GM10847 (cell line): Measurements from ENCODE around the gene MIOX.
A peak's percentile ranks its signal among the peaks of the same experiment; 100 is the strongest.

ENCODE experiments used
- POLR2A ChIP-seq: IDR thresholded peaks from 2 replicates; pipeline ENCODE4 v1.6.1; 2011; ENCODE audit not compliant: insufficient read length; ENCODE audit errors: extremely low read depth

The MIOX gene

DNA sequence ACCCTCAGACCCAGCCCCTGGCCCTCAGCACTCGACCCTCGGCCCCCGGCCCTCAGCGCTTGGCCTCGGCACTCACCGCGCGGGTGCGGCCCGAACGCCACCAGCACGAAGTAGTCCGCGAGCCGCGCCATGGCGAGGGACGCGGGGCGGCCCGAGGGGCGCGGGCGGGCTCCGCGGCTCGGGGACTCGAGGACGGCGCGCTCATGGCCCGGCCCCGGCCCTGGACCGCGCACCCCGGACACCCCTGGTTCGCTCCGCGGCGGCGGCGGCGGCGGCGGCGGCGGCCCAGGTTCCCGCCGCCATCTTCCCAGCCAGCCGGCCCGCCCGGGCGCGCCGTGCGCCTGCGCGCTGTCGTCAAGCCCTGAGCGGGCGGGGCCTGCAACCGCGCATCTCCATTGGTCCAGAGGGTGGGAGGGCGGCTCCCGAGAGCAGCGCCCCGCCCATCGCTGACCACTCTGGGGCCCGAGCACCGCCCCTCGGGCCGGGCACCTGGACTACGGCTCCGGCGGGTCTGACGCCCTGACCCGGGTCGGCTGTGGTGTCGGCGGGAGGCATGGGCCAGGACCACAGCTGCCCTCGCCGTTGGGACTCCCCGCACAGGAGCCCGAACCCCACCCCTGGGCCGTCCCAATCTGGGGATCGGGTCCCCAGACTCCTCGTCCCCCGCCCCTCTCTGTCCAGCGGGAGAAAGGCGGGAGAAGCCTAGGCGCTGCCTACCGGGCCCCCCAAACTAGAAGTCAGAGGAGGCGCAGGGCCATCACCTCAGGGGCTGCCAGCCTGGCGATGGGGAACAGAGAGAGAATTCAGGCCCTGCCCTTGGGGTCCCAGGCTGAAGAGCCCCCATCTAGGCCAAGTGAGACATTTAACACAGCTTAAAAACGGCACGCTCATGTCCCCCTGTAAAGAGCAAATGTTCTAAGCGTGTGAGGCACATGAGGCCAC lies 11.7 kb upstream of the MIOX start, which contains the start of gene SBF1:
Gene SBF1, minus strand, starts transcription at position 326 of the 942 bp plus-strand sequence. Its CDS starts 195 bp downstream, at position 131.
- TF ChIP-seq POLR2A = peak; percentile 36

DNA sequence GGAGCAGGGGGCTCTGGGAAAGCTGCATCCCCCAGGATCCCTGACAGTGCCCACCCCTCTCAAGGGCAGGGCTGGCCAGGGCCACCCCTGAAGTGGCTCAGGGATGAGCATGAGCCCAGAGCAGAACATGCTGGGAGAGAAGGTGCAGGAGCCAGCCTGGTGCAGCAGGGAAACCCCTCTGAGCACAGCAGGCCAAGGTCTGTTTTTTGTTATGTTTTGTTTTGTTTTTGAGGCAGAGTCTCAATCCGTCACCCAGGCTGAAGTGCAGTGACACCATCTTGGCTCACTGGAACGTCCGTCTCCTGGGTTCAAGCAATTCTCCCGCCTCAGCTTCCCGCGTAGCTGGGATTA lies 11.0 kb upstream of the MIOX start:
- TF ChIP-seq POLR2A = no peak

DNA sequence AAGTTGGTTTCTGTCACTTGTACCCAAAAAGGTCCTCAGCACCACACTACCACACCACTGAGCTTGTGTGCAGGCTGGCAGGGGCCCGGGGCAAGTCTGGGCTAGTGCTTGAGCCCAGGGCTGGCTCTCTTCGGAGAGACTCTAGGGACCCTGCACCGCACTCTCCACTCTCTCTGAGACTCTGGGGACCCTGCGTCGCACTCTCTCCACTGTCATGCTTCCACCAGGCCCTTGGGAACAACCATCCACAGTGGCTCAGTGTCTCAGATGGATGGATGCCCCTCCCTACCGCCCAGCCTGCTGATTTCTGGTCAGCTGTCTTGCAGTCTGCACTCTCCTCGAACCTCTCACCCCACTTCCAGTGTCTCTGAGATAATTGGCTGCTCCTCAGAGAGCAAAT lies 9.8 kb upstream of the MIOX start:
- no peak for TF ChIP-seq POLR2A

DNA sequence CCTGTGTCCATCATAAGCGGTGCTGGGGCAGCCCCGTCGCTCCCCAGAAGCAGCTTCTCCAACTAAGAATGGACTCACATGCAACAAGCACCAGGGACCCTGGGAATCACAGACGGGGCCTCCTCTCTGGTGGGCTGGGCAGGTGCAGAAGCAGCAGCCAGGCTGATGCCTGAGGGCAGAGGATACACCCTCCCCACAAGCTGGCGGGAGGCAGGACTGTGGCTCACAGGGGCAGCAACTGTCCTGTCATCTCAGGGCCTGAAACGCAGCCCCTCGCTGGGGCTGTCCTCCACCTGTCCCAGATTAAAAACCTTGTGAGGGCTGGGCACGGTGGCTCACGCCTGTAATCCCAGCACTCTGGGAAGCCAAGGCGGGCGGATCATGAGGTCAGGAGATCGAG lies 8.7 kb upstream of the MIOX start:
- no peak for TF ChIP-seq POLR2A

DNA sequence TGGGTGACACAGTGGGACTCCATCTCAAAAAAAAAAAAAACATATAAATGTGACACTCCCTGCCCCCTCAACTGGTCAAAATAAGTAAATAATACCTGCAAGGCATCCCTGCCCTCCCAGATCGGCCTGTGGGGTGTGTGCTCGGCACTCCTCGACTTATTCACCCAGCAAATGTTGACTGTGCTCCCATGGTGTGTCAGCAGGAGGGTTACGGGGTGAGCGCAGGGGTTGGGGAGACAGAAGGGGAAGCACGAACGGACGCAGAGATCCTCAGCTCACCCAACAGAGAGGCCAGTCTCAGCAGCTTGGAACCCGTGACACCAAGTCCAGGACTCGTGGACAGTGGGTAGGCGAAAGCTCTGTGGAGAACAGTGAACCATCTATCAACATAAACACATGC lies 6.9 kb upstream of the MIOX start:
- TF ChIP-seq POLR2A = no peak

DNA sequence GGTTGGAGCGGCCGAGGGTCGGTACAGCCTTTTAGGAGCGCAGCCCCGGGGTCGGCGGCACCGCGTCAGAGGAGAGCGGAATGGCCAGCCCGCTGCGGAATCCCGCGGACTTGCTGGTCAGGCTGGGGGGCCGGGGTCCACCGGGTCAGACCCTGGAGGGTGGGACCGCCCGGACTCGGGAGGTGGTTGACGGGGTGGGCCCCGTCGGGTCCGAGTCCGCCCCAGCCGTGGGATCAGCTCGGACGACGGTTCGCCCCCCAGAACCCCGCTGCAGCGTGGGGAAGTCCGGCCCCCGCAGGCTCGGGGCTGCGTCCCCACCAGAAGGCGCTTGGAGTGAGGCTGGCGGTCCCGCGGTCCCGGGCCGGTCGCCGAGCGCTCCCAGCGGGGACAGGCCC lies 5.6 kb upstream of the MIOX start:
- TF ChIP-seq POLR2A = no peak

DNA sequence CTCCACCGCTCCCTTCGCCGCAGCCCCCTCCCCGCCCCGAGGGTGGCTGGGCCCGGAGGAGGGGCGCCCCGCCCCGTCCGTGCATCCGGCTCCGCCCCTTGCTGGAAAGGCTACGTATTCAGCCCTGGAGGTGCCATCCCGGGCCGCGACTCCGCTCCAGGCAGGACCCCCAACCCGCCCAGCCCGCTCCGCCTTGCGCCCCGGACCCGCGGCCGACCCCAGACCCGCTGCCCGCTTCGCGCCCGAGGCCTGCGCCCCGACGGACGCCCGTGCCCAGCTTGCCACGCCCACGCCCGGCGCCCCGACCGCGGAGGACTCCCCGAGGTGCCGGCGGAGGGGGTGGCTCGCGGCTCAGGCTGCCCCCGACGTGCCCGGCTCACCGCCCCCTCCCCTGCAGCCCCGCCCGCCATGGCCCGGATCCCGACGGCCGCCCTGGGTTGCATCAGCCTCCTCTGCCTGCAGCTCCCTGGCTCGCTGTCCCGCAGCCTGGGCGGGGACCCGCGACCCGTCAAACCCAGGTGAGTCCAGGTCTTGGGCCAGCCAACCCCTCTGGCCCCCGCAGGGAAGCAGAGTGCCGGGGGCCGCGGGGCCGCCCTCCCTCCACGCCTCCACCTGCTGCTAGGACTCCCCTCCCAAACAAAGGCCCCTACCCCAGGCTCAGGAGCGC lies 5.1 kb upstream of the MIOX start, which contains the start of gene ADM2:
Gene ADM2, plus strand, starts transcription at position 104 of the 667 bp plus-strand sequence. Its CDS starts 305 bp downstream, at position 409.
- TF ChIP-seq POLR2A = no peak

DNA sequence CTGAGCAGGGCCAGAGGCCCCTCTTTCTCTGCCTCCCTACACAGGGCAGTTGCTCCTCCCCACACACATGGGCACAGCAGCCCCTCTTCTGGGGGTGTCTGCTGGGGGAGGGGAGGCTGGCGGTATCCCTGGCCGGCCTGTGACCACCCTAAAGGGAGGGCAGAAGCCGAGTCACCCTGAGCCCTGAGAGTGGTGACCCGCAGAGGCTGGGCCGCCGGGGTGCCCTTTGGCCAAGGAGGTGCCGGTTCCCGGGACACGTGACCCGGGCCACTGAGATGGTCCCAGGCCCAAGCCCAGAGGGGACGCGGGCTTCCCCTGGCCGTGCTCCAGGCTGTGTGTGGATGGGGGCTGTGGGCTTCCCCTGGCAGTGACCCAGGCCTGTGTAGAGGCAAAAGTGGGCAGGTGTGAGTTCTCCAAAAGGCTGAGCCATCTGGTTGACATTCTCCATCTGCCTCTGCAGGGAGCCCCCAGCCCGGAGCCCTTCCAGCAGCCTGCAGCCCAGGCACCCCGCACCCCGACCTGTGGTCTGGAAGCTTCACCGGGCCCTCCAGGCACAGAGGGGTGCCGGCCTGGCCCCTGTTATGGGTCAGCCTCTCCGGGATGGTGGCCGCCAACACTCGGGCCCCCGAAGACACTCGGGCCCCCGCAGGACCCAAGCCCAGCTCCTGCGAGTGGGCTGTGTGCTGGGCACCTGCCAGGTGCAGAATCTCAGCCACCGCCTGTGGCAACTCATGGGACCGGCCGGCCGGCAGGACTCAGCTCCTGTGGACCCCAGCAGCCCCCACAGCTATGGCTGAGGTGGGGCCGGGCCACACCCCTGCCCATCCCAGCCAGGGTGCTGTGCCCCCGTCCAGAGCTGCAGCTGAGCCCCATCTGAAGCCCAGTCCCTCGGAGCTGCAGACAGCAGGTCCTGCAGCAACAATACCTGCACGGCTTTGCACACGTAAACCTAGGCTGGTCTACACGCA lies 4.3 kb upstream of the MIOX start:
- no peak for TF ChIP-seq POLR2A

DNA sequence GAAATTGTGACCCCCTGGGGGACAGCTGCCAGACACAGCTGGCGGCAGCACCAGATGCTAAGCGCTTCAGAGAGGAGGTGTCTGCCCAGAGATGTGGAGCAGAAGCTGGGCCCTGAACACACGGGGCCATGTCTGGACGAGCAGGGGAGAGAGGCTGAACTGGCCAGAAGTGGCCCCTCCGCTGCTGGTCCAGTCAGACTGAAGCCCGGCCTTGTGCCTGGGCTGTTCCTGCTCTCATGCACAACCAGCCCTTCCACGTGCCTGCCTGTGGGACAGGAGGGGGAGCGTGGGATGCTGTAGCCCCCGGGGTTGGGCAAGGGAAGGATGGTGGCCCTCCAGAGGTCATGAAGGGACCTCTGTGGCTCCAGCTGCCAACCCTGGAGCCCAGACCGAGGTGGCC lies 3.6 kb upstream of the MIOX start:
- no peak for TF ChIP-seq POLR2A

DNA sequence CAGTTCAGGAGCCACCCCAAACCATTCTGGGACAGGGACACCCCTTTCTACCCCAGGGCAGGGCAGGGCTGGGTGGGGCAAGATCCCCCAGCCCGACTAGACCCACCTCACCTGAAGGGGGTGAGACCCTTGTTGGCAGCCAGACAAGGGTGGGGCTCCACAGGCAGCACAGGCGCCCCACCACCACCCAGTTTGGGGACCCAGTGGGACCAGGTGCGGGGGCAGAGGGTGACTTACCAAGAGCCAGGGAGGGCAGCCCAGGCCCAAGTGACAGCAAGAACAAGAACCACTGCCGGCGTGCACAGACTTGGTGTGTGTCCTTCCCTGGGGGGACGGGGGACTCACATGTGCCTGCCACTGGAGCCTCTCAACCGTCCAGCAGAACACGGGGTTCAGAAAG lies 3.1 kb upstream of the MIOX start:
- no peak for TF ChIP-seq POLR2A

DNA sequence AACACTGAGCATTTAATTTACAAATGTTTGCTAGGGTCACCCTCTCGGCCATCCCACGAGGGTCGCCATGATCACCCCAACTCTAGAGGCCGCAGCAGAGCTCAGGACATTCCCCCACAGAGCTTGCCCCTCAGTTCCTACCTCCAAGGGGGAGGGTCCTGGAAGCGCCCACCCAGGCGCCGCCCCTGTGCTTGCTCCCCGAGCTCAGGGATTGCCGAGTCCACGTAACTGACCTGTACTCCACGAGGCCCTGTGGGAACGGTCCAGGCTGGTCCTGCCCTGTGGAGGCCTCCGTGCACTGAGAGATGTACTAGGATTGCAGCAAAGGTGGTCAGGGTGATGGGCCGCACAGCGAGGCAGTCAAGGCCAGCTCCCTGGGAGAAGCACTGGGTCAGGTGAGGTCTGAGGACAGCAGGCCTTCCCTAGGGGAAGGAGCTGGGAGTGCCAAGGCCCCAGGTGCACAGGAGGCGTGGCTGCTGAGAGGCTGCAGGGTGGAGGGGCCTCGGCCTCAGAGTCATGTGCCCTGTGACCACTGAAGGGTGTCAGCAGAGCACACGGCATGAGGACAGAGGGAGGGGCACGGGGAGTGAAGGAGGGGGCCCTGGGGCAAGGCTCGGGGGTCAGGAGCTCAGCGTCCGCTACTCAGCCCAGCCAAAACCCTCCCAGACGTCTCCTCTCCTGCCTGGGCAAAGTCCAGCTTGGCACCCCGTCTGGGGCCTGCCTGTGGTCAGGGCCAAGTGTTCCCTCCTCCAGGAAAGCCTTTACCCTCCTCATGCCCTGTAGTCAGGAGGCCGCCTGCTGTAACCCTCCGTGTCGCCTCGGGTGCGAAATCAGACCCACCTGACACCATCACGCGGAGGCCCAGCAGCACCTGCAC lies 2.4 kb upstream of the MIOX start:
- TF ChIP-seq POLR2A = no peak

DNA sequence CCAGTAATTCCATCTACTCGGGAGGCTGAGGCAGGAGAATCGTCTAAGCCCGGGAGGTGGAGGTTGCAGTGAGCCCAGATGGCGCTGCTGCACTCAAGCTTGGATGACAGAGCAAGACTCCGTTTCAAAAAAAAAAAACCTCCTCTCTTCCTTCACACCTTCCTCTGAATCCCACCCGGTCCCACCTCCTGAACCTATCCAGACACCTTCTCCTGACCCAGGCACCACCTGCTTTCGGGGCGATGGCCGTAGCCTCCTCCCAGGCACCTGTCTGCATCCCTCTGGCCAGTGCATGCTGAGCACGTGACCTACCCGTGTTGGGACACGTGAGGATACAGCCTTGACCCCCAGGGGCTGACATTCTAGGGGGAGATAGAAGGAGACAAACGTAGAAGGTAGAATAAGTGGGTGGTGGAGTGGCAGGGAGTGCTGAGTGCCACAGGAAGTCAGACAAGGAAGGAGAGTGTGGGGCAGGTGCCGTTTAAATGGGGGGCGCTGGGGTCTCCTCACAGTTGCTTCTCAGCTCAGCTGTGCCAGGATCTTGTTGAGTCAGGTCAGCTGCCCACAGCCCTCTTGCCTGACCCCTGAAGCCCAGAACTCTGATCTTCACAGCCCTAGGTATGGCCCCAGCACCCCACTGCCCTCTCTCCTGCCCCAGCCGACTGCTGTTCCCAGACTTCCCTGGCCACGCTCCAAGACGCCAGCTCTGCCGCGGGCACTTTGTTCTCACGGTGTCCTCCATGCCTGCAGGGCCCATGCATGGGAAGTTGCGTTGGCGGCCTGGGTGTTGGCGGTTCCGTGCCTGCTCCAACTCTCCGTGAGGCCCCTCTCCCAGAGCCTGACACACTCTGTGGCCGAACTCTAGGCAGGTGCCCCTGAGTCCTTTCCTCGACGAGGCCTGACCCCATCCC lies 1.2 kb upstream of the MIOX start:
- TF ChIP-seq POLR2A = no peak

DNA sequence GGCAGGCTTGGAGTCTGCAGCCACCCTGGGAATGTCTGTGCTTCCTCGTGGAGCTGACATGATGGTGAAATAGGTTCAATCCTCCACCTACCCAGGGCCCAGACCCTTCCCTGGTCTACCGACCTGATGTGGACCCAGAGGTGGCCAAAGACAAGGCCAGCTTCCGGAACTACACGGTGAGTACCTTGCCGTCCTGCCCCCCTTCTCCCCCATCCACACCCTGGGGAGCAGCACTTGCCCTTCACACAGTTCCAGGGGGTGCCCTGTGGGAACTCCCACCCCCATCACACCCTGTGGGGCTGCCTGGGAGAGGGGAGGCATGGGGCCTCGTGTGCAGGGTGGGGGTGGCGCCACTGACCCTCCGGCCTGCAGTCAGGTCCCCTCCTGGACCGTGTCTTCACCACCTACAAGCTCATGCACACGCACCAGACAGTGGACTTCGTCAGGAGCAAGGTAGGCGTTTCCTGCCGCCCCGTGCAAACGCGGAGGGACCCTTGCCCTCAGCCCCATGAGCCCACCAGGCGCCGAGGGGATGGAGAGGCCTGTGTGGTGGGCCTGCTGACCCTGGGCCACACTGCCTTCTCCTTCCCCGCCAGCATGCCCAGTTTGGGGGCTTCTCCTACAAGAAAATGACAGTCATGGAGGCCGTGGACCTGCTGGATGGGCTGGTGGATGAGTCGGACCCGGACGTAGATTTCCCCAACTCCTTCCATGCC lies 789 bp downstream of the MIOX start:
- TF ChIP-seq POLR2A = no peak
